Left kidney (tissue), 2 donors: Measurements from ENCODE around the gene MORC4. TPM values are rescaled to one million over a fixed set of nuclear protein-coding genes. Genes with fewer than 3 reads are reported as not detected.
A peak's percentile ranks its signal among the peaks of the same experiment; 100 is the strongest.

ENCODE experiments used
- DNase-seq: peaks from one replicate; pipeline ENCODE4 v3.0.0-alpha.2; 2013
- polyA plus RNA-seq: library from polyadenylated mRNA; unstranded; fragments of 120-200 nt; gene quantifications from one replicate; pipeline ENCODE4 v1.2.1, GENCODE V29; 2013; ENCODE audit not compliant: insufficient read length

The MORC4 gene
- polyA plus RNA-seq, 1 donor = 21.5 TPM

DNA sequence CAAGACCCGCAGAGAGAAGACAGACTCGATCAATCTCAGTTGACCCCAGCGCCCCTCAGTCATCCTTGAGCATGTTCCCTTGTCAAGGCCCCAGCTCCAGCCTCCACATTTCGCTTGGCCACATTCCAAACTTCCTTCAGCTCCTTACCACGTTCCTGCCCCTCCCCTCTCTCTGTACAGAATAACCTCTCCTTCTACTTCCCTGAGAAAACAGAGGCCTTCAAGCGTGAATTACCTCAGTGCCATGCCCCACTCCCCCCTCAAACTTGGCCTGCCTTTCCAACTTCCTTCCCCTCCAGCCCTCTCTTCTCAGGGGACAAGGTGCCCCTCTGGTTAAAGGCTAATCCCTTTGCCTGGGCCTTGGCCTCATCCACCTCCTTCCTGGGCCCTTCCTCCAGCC is 93.7 kb downstream of the MORC4 start:
- peak; percentile 53 for DNase-seq

DNA sequence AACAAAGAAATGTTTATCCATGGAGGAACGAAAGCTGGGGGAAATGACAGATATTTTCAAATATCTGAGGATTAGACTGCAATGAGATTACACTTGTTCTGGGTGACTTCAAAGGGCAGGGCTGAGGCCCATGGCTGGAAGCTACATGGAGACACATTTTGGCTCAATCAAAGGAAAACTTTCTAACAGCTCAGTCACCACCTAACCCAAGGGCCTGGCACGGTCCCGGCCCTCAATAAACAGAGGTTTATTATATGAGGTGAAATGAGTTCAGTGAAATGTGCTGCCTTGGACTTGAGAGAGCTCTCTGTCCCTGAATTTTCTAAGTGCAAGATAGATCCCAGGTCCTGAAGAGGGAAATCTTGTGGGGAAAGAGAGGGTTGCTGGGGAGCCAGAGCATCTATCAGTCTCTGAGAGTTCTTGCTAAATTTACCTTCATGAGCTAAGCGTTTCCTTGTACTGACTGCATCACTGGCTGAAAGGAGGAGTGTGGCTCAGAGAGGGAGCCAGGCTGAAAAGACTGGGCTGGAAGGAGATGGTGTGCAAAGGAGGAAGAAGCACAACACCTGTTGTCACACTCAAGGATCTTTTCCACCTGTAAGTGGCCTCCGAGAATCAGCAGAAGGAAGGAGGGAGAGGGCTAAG is 94.8 kb downstream of the MORC4 start:
- no peak for DNase-seq

- no peak for DNase-seq
Measured at GRCh38 chrX:106903856-106904528, 96.0 kb downstream of the MORC4 start.

GRCh38 chrX:106903291-106903824 is 96.7 kb downstream of the MORC4 start, which contains the start of gene RIPPLY1:
Gene RIPPLY1 (minus strand): TSS chrX:106903341. CDS start chrX:106903287, 54 bp downstream.
- no peak for DNase-seq

- no peak for DNase-seq
Measured at GRCh38 chrX:106902684-106903083, 97.3 kb downstream of the MORC4 start.

- DNase-seq = no peak
Measured at GRCh38 chrX:106901781-106902219, 98.2 kb downstream of the MORC4 start.

GRCh38 chrX:106901341-106901740 is 98.7 kb downstream of the MORC4 start:
- DNase-seq = no peak

- no peak for DNase-seq
Measured at GRCh38 chrX:106899841-106900240, 100.2 kb downstream of the MORC4 start.

GRCh38 chrX:106899276-106899675 is 100.7 kb downstream of the MORC4 start:
- no peak for DNase-seq

DNA sequence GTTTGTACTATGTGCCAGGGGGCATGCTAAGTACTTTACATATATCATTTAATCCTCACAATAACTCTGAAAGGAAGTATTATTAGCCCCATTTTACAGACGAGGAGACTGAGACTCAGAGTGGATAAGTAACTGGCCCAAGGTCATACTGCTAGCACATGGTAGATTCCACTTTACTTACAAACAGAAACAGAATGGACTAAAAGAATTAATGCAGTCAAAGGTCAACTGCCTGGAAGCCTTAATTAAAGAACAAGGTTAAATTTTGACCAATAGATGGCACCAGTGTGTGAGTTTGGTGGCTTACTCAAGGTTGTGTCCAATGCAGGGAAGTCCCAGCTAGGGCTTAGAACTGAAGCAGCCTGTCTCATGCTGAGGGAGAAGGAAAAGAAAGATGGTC is 101.5 kb downstream of the MORC4 start:
- peak; percentile 38 for DNase-seq

- no peak for DNase-seq
Measured at GRCh38 chrX:106897259-106897658, 102.8 kb downstream of the MORC4 start.

DNA sequence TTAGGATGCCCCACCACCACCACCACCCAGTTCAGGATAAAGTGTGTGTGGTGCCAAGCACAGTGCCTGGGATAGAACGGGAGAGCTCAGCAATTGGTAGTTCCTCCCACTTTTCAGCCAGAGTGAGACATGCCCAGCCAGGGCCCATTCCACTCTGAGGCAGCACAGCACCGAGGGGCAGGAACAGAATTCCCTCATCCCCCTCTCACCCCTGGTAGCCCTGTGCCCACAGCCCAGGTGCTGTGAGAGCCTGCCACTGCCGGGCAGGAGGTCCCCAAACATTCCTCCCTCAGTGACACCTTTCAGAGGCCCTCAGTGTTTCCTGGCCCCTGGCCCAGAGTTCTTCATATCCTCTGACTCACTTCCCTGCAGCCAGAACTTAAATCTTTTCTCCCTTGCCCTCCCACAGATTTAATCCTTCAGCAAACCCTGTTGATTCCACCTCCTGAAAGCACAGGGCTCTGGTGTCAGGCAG is 105.0 kb downstream of the MORC4 start:
- DNase-seq = no peak

DNA sequence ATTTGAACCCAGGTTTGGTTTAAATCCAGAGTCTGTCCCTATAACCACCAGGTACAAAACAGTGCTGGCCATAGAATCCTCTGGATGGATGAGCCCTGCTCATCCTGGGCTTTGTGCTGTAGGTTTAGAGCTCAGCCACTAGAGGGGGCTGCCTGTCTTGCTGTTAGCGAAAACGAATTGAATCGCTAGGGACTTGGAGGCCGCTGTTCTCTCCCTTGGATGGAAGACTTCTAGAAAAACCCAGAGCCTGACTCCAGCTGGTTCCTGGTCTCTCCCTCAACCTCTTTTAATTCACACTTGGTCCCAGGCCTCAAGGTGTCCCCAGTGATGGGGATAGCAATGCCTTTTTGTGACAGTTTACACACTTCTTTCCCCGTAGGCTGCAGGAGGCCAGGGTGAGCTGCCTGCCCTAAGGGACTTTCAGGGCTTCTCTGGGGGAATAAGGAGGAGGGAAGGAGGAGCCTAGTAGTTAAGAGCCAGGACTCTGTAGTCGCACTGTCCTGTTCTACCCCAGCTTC is 105.6 kb downstream of the MORC4 start:
- DNase-seq = peak; percentile 57

DNA sequence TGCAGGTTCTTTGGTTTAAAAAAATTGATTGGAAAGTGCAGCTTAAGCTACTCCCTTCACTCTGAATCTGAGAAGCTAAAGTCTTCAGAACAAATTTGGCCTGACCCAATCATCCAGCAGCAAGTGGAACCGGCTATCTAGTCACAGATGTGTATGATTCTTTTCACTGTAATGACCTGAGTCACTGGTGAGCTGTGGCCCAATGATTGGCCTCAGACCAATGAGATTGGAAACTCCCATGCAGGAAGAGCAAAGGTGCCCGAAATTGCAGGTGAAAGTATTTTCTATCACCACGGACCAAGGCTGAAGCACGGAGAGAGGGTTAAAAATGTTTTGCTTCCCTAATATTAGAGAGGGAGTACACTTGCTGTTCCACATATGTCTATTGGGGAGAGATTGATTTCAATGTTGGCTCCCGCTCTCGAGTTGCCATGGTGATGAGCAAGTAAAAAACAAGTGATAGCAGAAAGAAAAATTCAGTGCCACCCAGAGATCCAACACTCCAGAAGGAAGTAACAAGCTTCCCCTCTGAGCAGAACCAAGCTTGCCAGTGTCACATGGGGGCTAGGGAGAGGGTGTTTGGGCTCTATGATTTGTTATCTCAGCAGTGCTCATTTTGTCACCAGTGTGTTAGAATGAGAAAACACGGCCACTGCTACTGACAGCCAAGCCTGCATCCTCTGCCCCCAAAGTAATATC is 108.1 kb downstream of the MORC4 start:
- DNase-seq = no peak

Other genes starting within 250 kb of the MORC4 start
- gene TBC1D8B, start 197.5 kb downstream of the MORC4 start, polyA plus RNA-seq = 6.9 TPM
- gene RIPPLY1, start 96.9 kb downstream of the MORC4 start, polyA plus RNA-seq = 2.8 TPM
- gene CLDN2, start 79.8 kb downstream of the MORC4 start, polyA plus RNA-seq = 65.7 TPM
- gene RBM41, start 118.6 kb upstream of the MORC4 start, polyA plus RNA-seq = 36.1 TPM
- 14.1 TPM for gene NUP62CL, start 206.2 kb upstream of the MORC4 start, polyA plus RNA-seq
- gene DNAAF6, start 206.4 kb upstream of the MORC4 start, polyA plus RNA-seq = 0.08 TPM